PFSK-1 (cell line): ENCODE measurements around the gene ARFGEF2.

Experiments used
- FOXP2 ChIP-seq: optimal IDR thresholded peaks from 2 replicates; pipeline ENCODE3; 2011; ENCODE audit warnings: borderline replicate concordance, control low read depth, inconsistent platforms; ENCODE audit not compliant: insufficient read depth; ENCODE audit errors: extremely low read length, extremely low read depth
- POLR2AphosphoS5 ChIP-seq: IDR thresholded peaks from 2 replicates; pipeline ENCODE4 v1.6.1; 2012; ENCODE audit warnings: low read depth, mild to moderate bottlenecking, control low read depth, low read length, moderate library complexity
- SIN3A ChIP-seq: IDR thresholded peaks from 2 replicates; pipeline ENCODE4 v1.6.1; 2012; ENCODE audit warnings: mild to moderate bottlenecking, low read length, moderate library complexity, borderline replicate concordance; ENCODE audit not compliant: insufficient read depth
- TAF1 ChIP-seq: IDR thresholded peaks from 2 replicates; pipeline ENCODE4 v1.6.1; 2012; ENCODE audit warnings: low read length, control low read depth, borderline replicate concordance; ENCODE audit not compliant: insufficient read depth
- TF ChIP-seq, protein P1 (sequence below), 2 experiments: IDR thresholded peaks; 2 replicates each; pipeline versions ENCODE4 v1.6.1 to v1.8.0; 2011 to 2012; ENCODE audit warnings: low read depth in 2 of 2, low read length in 2 of 2, control low read depth in 1 of 2, inconsistent platforms in 1 of 2, mild to moderate bottlenecking in 1 of 2, moderate library complexity in 1 of 2; ENCODE audit not compliant: insufficient read depth in 1 of 2

The ARFGEF2 gene

DNA sequence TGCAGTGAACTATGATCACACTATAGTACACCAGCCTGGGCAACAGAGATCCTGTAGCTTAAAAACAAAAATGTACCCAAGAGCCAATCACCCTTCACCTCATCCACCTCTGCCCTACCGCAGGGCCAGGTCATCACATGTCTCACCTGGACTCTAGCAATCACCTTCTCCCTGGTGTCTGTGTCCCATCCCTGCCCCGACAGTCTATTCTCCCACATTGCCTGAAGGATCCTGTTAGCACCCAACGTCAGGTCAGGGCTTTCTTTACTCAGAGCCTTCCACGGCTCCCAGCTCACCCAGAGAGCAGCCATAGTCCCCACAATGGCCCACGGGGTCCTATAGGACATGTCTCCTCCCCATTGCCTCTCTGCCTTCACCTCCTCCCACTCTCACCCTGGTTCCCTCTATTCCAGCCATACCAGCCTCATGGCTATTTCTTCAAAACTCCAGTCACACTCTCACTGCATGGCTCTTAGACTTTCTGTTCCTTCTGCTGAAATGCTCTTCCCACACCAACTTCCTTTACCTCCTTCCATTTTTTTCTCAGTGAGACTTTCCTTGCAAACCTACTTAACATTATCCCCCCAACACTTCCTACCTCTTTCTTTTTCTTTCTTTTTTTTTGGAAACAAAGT is 22.5 kb upstream of the ARFGEF2 start:
- TF ChIP-seq SIN3A (no peak), FOXP2 (no peak), POLR2AphosphoS5 (no peak), TAF1 (no peak)
- TF ChIP-seq, protein P1, sequence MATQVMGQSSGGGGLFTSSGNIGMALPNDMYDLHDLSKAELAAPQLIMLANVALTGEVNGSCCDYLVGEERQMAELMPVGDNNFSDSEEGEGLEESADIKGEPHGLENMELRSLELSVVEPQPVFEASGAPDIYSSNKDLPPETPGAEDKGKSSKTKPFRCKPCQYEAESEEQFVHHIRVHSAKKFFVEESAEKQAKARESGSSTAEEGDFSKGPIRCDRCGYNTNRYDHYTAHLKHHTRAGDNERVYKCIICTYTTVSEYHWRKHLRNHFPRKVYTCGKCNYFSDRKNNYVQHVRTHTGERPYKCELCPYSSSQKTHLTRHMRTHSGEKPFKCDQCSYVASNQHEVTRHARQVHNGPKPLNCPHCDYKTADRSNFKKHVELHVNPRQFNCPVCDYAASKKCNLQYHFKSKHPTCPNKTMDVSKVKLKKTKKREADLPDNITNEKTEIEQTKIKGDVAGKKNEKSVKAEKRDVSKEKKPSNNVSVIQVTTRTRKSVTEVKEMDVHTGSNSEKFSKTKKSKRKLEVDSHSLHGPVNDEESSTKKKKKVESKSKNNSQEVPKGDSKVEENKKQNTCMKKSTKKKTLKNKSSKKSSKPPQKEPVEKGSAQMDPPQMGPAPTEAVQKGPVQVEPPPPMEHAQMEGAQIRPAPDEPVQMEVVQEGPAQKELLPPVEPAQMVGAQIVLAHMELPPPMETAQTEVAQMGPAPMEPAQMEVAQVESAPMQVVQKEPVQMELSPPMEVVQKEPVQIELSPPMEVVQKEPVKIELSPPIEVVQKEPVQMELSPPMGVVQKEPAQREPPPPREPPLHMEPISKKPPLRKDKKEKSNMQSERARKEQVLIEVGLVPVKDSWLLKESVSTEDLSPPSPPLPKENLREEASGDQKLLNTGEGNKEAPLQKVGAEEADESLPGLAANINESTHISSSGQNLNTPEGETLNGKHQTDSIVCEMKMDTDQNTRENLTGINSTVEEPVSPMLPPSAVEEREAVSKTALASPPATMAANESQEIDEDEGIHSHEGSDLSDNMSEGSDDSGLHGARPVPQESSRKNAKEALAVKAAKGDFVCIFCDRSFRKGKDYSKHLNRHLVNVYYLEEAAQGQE (IDR thresholded peaks at IDR 0.05; ENCODE audit: insufficient read depth in 1 of 2, low read depth in 2 of 2, low read length in 2 of 2) = no peak

DNA sequence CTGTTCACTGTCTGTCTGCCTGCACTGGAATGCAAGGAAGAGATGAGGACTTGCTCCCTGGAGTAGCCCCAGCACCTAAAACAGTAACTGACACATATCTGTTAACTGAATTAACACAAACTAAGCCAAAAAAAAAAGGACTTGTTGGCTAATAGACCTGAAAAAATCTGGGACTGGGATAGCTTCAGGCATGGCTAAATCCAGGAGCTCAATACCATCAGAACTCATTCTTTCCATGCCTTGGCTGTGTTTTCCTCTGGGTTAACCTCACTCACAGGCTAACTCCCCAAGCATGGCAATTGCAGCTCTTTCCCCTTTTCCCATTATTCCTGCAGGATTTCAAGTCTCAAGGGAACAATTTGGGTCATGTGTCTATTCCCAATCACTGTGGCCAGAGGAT is 21.6 kb upstream of the ARFGEF2 start:
- TF ChIP-seq FOXP2 = no peak
- TF ChIP-seq, protein P1 (IDR thresholded peaks at IDR 0.05; ENCODE audit: insufficient read depth in 1 of 2, low read depth in 2 of 2, low read length in 2 of 2) = no peak
- no peak for TF ChIP-seq TAF1
- no peak for TF ChIP-seq POLR2AphosphoS5
- TF ChIP-seq SIN3A = no peak

DNA sequence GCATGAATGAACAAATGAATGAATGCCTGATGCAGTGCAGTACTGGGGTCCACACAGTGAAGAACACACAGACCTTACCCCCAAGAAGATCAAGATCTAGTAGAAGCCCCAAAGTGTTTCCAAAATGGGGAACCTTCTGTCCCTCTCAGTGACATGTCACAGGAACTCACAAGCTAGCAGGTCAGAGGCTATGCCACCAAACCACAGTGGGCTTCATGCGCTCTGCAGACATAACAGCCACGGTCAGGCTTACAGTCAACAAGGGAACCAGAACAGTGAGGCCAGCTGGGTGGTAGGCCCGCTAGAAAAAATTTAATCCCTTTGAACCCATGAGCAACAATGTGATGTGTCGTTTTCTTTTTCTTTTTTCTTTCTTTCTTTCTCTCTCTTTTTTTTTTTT is 20.2 kb upstream of the ARFGEF2 start:
- TF ChIP-seq POLR2AphosphoS5 = no peak
- no peak for TF ChIP-seq TAF1
- no peak for TF ChIP-seq FOXP2
- TF ChIP-seq SIN3A = no peak

DNA sequence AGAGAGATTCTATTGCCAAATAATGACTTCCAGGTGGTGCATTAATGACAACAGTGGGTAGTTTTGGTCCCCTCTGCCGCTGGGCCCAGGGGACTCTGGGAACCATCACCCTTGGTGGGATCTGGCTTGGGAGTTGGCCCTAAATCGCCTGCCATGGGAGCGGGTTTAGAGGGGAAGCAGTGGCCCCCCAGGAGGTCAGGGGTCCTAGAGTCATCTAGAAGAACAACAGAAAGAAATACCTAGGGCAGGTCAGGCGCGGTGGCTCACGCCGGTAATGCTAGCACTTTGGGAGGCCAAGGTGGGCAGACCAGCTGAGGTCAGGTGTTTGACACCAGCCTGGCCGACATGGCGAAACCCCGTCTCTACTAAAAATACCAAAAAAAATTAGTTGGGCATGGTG is 17.8 kb upstream of the ARFGEF2 start:
- TF ChIP-seq SIN3A (no peak), FOXP2 (no peak), TAF1 (no peak), POLR2AphosphoS5 (no peak)
- TF ChIP-seq, protein P1 (IDR thresholded peaks at IDR 0.05; ENCODE audit: insufficient read depth in 1 of 2, low read depth in 2 of 2, low read length in 2 of 2) = no peak

DNA sequence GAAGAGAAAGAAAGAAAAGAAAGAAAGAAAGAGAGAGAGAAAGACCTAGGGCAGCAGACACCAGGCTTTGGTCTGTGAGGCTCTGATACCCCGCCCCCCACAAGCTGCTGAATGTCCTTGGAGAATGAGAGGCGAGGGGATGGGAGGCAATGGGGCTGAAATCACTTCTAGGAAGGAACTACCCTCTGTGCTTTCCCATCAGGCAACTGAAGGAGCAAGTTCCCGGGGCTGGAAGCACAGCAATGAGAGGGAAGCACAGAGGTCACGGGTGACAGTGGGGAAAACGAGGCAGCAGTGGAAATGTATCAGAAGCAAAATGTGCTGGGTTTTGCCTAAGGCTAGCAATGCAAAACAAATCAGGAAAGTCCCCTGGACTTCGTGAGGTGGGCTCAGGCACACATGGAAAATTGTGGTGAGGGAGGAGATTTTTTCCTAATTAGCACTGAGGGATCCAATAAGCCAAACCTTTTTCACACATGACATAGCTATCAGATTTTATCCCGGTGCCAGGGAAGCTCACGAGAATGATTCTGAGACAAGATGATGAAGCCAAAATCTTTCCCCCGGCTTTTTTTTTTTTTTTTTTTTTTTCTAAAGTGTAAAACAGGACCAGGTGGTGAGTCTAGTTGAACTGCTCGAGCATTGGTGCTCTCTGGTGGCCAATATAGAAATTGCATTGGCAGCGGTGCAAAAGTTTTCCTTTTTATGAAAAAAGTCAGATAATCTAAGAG is 16.8 kb upstream of the ARFGEF2 start:
- TF ChIP-seq SIN3A = no peak
- TF ChIP-seq, protein P1 (IDR thresholded peaks at IDR 0.05; ENCODE audit: insufficient read depth in 1 of 2, low read depth in 2 of 2, low read length in 2 of 2) = no peak
- no peak for TF ChIP-seq FOXP2
- TF ChIP-seq TAF1 = no peak
- no peak for TF ChIP-seq POLR2AphosphoS5
